A549 (cell line): ENCODE results near the gene CMA1. TPM values are rescaled to one million over a fixed set of nuclear protein-coding genes. Genes with fewer than 3 reads are reported as not detected.

ENCODE experiments used
- ATAC-seq, 2 experiments: fragments of 200-7000 bp in 1 of 2; fragments of >200 bp in 1 of 2; cut with Nextera tagmentation in 1 of 2; cut with Tn5 transposase in 1 of 2; 3 replicates each; pipeline versions ENCODE4 v1.8.0 to v1.9.1; 2018 to 2020; ENCODE audit warnings: mild to moderate bottlenecking in 1 of 2, moderate library complexity in 1 of 2
- CTCF ChIA-PET: fragments of 300-600 bp; sonication (Branson Sonifier 250); formaldehyde crosslinking; extraction: SDS; loops from one replicate; lab custom pipeline; 2021; ENCODE audit warnings: antibody characterized with exemption, inconsistent platforms; lab: Yijun Ruan, JAX
- POLR2A ChIA-PET: fragments of 350-600 bp; formaldehyde crosslinking; extraction: SDS; loops from one replicate; lab custom pipeline; 2021; ENCODE audit warnings: antibody characterized with exemption, inconsistent platforms; lab: Yijun Ruan, JAX
- DNase-seq, 2 experiments: peaks; one replicate each; pipeline versions ENCODE4 v3.0.0 to v3.0.0-alpha.2; 2011 to 2016; ENCODE audit warnings: low read depth in 1 of 2, low spot score in 1 of 2
- FAIRE-seq: peaks from 2 replicates; lab custom pipeline; 2011; peaks lifted over from hg19 to GRCh38; lab: Jason Lieb, UNC
- H3K27ac ChIP-seq, 2 experiments: fragments of >200 bp; sonication (Bioruptor Twin); formaldehyde crosslinking; 3 replicates each; pipeline ENCODE4 v1.5.1; 2016 to 2017
- H3K4me1 ChIP-seq: fragments of >200 bp; sonication (Bioruptor Twin); formaldehyde crosslinking; 3 replicates; pipeline ENCODE4 v1.6.1; 2016
- H3K4me2 ChIP-seq: fragments of >200 bp; sonication (Bioruptor Twin); formaldehyde crosslinking; 3 replicates; pipeline ENCODE4 v1.6.1; 2016
- H3K4me3 ChIP-seq: fragments of >200 bp; sonication (Bioruptor Twin); formaldehyde crosslinking; 3 replicates; pipeline ENCODE4 v1.5.1; 2016
- H3K9me3 ChIP-seq: fragments of >200 bp; sonication (Bioruptor Twin); formaldehyde crosslinking; 3 replicates; pipeline ENCODE4 v1.6.1; 2016
- CHD4 ChIP-seq: fragments of 200-600 bp; sonication (generic); IDR thresholded peaks from 2 replicates; pipeline ENCODE4 v1.6.1; 2016; ENCODE audit warnings: antibody characterized with exemption, mild to moderate bottlenecking, borderline replicate concordance
- HEYL ChIP-seq: fragments of 250-450 bp; sonication (Bioruptor Pico); IDR thresholded peaks from 2 replicates; pipeline ENCODE4 v1.8.0; 2021; ENCODE audit warnings: mild to moderate bottlenecking, moderate library complexity
- HOXB13 ChIP-seq: fragments of 250-450 bp; sonication (Bioruptor Pico); IDR thresholded peaks from 2 replicates; pipeline ENCODE4 v1.5.0; 2020; ENCODE audit warnings: low read depth, mild to moderate bottlenecking, moderate library complexity
- JUN ChIP-seq, 2 experiments: fragments of >200 bp; sonication (Bioruptor Twin); formaldehyde crosslinking; IDR thresholded peaks; 2 replicates in 1 of 2; 3 replicates in 1 of 2; pipeline ENCODE4 v1.6.1; 2016 to 2017
- PBX3 ChIP-seq: IDR thresholded peaks from 2 replicates; pipeline ENCODE4 v1.6.1; 2012
- PHF8 ChIP-seq: fragments of 200-600 bp; sonication (generic); IDR thresholded peaks from 2 replicates; pipeline ENCODE4 v1.6.1; 2016; ENCODE audit warnings: low read depth, mild to moderate bottlenecking, antibody characterized with exemption, moderate library complexity, borderline replicate concordance
- POLR2A ChIP-seq: IDR thresholded peaks from 2 replicates; pipeline ENCODE4 v1.6.1; 2012; ENCODE audit warnings: mild to moderate bottlenecking, low read length
- POLR2AphosphoS2 ChIP-seq: conservative IDR thresholded peaks from 2 replicates; pipeline ENCODE4 v1.6.1; 2012; ENCODE audit warnings: low read length, improper control_type of control experiment, inconsistent platforms
- RCOR1 ChIP-seq: fragments of 150-350 bp; IDR thresholded peaks from 2 replicates; pipeline ENCODE4 v1.6.1; 2014; ENCODE audit warnings: antibody characterized with exemption, low read length, low read depth
- RFX5 ChIP-seq: fragments of 450-650 bp; IDR thresholded peaks from 2 replicates; pipeline ENCODE4 v1.7.1; 2014; ENCODE audit warnings: antibody characterized with exemption, mild to moderate bottlenecking, moderate library complexity
- RNF2 ChIP-seq: fragments of 200-600 bp; sonication (generic); IDR thresholded peaks from 2 replicates; pipeline ENCODE4 v1.6.1; 2016; ENCODE audit warnings: low read depth, mild to moderate bottlenecking, antibody characterized with exemption, moderate library complexity, borderline replicate concordance
- SMC3 ChIP-seq: fragments of >200 bp; sonication (Bioruptor Twin); formaldehyde crosslinking; IDR thresholded peaks from 3 replicates; pipeline ENCODE4 v1.6.1; 2018; ENCODE audit warnings: inconsistent platforms
- SREBF2 ChIP-seq: fragments of 450-650 bp; IDR thresholded peaks from 2 replicates; pipeline ENCODE4 v1.6.1; 2014; ENCODE audit warnings: mild to moderate bottlenecking, moderate library complexity
- ZNF302 ChIP-seq: fragments of 250-450 bp; sonication (Bioruptor Pico); IDR thresholded peaks from 2 replicates; pipeline ENCODE4 v1.9.0; 2021; ENCODE audit warnings: inconsistent platforms, mild to moderate bottlenecking, moderate library complexity
- ZSCAN20 ChIP-seq: fragments of 250-450 bp; sonication (Bioruptor Pico); IDR thresholded peaks from 2 replicates; pipeline ENCODE4 v1.8.0; 2022; ENCODE audit warnings: mild to moderate bottlenecking, moderate library complexity
- WGBS: methylation state at CpG from one replicate; pipeline ENCODE4 v1.1.6; 2017; ENCODE audit errors: missing lambda C conversion rate; 5-methylcytosine and 5-hydroxymethylcytosine counted together
- polyA plus RNA-seq, 4 experiments: library from polyadenylated mRNA; depleted of rRNA in 3 of 4; stranded (reverse); fragments of >200 nt; fragmentation: RNase III in 1 of 4; extraction: RNeasy Plus Mini Kit Qiagen cat#74134 plus additional on column Dnase treatment in 1 of 4; gene quantifications; 2 replicates in 3 of 4; 3 replicates in 1 of 4; pipeline ENCODE4 v1.2.3, GENCODE V29; 2011 to 2017

The CMA1 gene
- polyA plus RNA-seq, 2 of the 4 experiments (the other 2 are of a cell fraction): not detected

- ATAC-seq (no peak), DNase-seq (no peak), FAIRE-seq (no peak)
- WGBS: no CpG with 5 or more reads among the region's 1 CpG
- ChIA-PET CTCF (no interaction called here), POLR2A (no interaction called here)
- Histone ChIP-seq H3K4me2 (no peak overlapping the region), H3K4me1 (no peaks in the 10 kb centered on the region), H3K4me3 (no peak overlapping the region), H3K27ac (no peak overlapping the region), H3K9me3 (0 out of 3 replicates have a peak, but pooled peaks cover 4% of the 10 kb centered on the region)
- no peak for TF ChIP-seq RFX5
- no peak for TF ChIP-seq PHF8
- no peak for TF ChIP-seq POLR2AphosphoS2
- TF ChIP-seq JUN (IDR thresholded peaks at IDR 0.05): no peak
- no peak for TF ChIP-seq CHD4
- TF ChIP-seq SREBF2: no peak
- TF ChIP-seq SMC3: no peak
Observed at GRCh38 chr14:24458736-24459135, 49.3 kb downstream of the CMA1 start.

- DNase-seq (no peak), FAIRE-seq (no peak), ATAC-seq (no peak)
- no peak overlapping the region for H3K4me2 ChIP-seq
- no peak overlapping the region for H3K27ac ChIP-seq
- no peak for TF ChIP-seq HOXB13
- TF ChIP-seq RCOR1: no peak
- TF ChIP-seq ZNF302: no peak
- no peak for TF ChIP-seq ZSCAN20 (CRISPR knock-in tag)
- no peak for TF ChIP-seq RNF2
- TF ChIP-seq SREBF2: no peak
- no peak for TF ChIP-seq HEYL (CRISPR knock-in tag)
- no peak for TF ChIP-seq PBX3
- no peak for TF ChIP-seq POLR2A
- no peak overlapping the region for H3K4me3 ChIP-seq
- CTCF ChIA-PET: interaction anchor here (0.6 kb wide), 1 partner anchor 334 kb away, joined by 3 read pairs; no protein-coding TSS in a partner anchor
- no peaks in the 10 kb centered on the region for H3K4me1 ChIP-seq
- H3K9me3 ChIP-seq: 0 out of 3 replicates have a peak, but pooled peaks cover 4% of the 10 kb centered on the region
- POLR2A ChIA-PET: no interaction called here
Observed at GRCh38 chr14:24456980-24457379, 51.1 kb downstream of the CMA1 start.

Other genes with a start within 250 kb of the CMA1 start
- gene TGM1, start 245.1 kb downstream of the CMA1 start, polyA plus RNA-seq (2011; rRNA removed): 0.61 and 1.7 TPM in 2 replicates
- 1.3 to 1.8 TPM (median 1.4 TPM) in 3 replicates for gene TGM1, start 245.1 kb downstream of the CMA1 start, polyA plus RNA-seq (2017; fragmentation: RNase III; extraction: RNeasy Plus Mini Kit Qiagen cat#74134 plus additional on column Dnase treatment)
- 18.6 and 22.4 TPM in 2 replicates for gene RABGGTA, start 236.7 kb downstream of the CMA1 start, polyA plus RNA-seq (2011; rRNA removed)
- gene RABGGTA, start 236.7 kb downstream of the CMA1 start, polyA plus RNA-seq (2017; fragmentation: RNase III; extraction: RNeasy Plus Mini Kit Qiagen cat#74134 plus additional on column Dnase treatment): 17.2 to 23.1 TPM (median 21.9 TPM) in 3 replicates
- gene DHRS1, start 208.5 kb downstream of the CMA1 start, polyA plus RNA-seq (2011; rRNA removed): 17.4 and 17.9 TPM in 2 replicates
- gene DHRS1, start 208.5 kb downstream of the CMA1 start, polyA plus RNA-seq (2017; fragmentation: RNase III; extraction: RNeasy Plus Mini Kit Qiagen cat#74134 plus additional on column Dnase treatment): 13.8 to 15.2 TPM (median 15.1 TPM) in 3 replicates
- gene NOP9, start 208.4 kb downstream of the CMA1 start, polyA plus RNA-seq (2011; rRNA removed): 16.5 and 23.6 TPM in 2 replicates
- 23.0 to 24.5 TPM (median 24.2 TPM) in 3 replicates for gene NOP9, start 208.4 kb downstream of the CMA1 start, polyA plus RNA-seq (2017; fragmentation: RNase III; extraction: RNeasy Plus Mini Kit Qiagen cat#74134 plus additional on column Dnase treatment)
- 0.31 and 0.32 TPM in 2 replicates for gene CIDEB, start 200.3 kb downstream of the CMA1 start, polyA plus RNA-seq (2011; rRNA removed)
- 0.33 to 0.99 TPM (median 0.79 TPM) in 3 replicates for gene CIDEB, start 200.3 kb downstream of the CMA1 start, polyA plus RNA-seq (2017; fragmentation: RNase III; extraction: RNeasy Plus Mini Kit Qiagen cat#74134 plus additional on column Dnase treatment)
- gene LTB4R2, start 198.1 kb downstream of the CMA1 start, polyA plus RNA-seq (2011; rRNA removed): 5.8 and 7.6 TPM in 2 replicates
- 8.4 to 9.9 TPM (median 8.6 TPM) in 3 replicates for gene LTB4R2, start 198.1 kb downstream of the CMA1 start, polyA plus RNA-seq (2017; fragmentation: RNase III; extraction: RNeasy Plus Mini Kit Qiagen cat#74134 plus additional on column Dnase treatment)
- gene LTB4R, start 196.8 kb downstream of the CMA1 start, polyA plus RNA-seq (2011; rRNA removed): 10.2 and 13.2 TPM in 2 replicates
- 8.3 to 9.4 TPM (median 8.3 TPM) in 3 replicates for gene LTB4R, start 196.8 kb downstream of the CMA1 start, polyA plus RNA-seq (2017; fragmentation: RNase III; extraction: RNeasy Plus Mini Kit Qiagen cat#74134 plus additional on column Dnase treatment)
- not detected in 2 replicates for gene ADCY4, start 173.2 kb downstream of the CMA1 start, polyA plus RNA-seq (2011; rRNA removed)
- not detected in 3 replicates for gene ADCY4, start 173.2 kb downstream of the CMA1 start, polyA plus RNA-seq (2017; fragmentation: RNase III; extraction: RNeasy Plus Mini Kit Qiagen cat#74134 plus additional on column Dnase treatment)
- gene RIPK3, start 168.3 kb downstream of the CMA1 start, polyA plus RNA-seq (2011; rRNA removed): not detected in 2 replicates
- gene RIPK3, start 168.3 kb downstream of the CMA1 start, polyA plus RNA-seq (2017; fragmentation: RNase III; extraction: RNeasy Plus Mini Kit Qiagen cat#74134 plus additional on column Dnase treatment): not detected in 3 replicates
- gene NFATC4, start 140.1 kb downstream of the CMA1 start, polyA plus RNA-seq (2011; rRNA removed): 0.32 and 0.62 TPM in 2 replicates
- gene NFATC4, start 140.1 kb downstream of the CMA1 start, polyA plus RNA-seq (2017; fragmentation: RNase III; extraction: RNeasy Plus Mini Kit Qiagen cat#74134 plus additional on column Dnase treatment): 0.04 to 0.25 TPM (median 0.10 TPM) in 3 replicates
- gene NYNRIN, start 109.3 kb downstream of the CMA1 start, polyA plus RNA-seq (2011; rRNA removed): 0.44 and 0.60 TPM in 2 replicates
- gene NYNRIN, start 109.3 kb downstream of the CMA1 start, polyA plus RNA-seq (2017; fragmentation: RNase III; extraction: RNeasy Plus Mini Kit Qiagen cat#74134 plus additional on column Dnase treatment): 0.17 to 0.29 TPM (median 0.19 TPM) in 3 replicates
- gene CBLN3, start 78.6 kb downstream of the CMA1 start, polyA plus RNA-seq (2011; rRNA removed): 1.3 and 1.6 TPM in 2 replicates
- 1.1 to 1.5 TPM (median 1.4 TPM) in 3 replicates for gene CBLN3, start 78.6 kb downstream of the CMA1 start, polyA plus RNA-seq (2017; fragmentation: RNase III; extraction: RNeasy Plus Mini Kit Qiagen cat#74134 plus additional on column Dnase treatment)
- 19.0 and 25.0 TPM in 2 replicates for gene KHNYN, start 78.3 kb downstream of the CMA1 start, polyA plus RNA-seq (2011; rRNA removed)
- gene KHNYN, start 78.3 kb downstream of the CMA1 start, polyA plus RNA-seq (2017; fragmentation: RNase III; extraction: RNeasy Plus Mini Kit Qiagen cat#74134 plus additional on column Dnase treatment): 23.5 to 26.4 TPM (median 25.2 TPM) in 3 replicates
- 57.3 and 64.4 TPM in 2 replicates for gene SDR39U1, start 65.5 kb downstream of the CMA1 start, polyA plus RNA-seq (2011; rRNA removed)
- 48.1 to 61.1 TPM (median 57.6 TPM) in 3 replicates for gene SDR39U1, start 65.5 kb downstream of the CMA1 start, polyA plus RNA-seq (2017; fragmentation: RNase III; extraction: RNeasy Plus Mini Kit Qiagen cat#74134 plus additional on column Dnase treatment)
- not detected in 2 replicates for gene CTSG, start 68.0 kb upstream of the CMA1 start, polyA plus RNA-seq (2011; rRNA removed)
- not detected in 3 replicates for gene CTSG, start 68.0 kb upstream of the CMA1 start, polyA plus RNA-seq (2017; fragmentation: RNase III; extraction: RNeasy Plus Mini Kit Qiagen cat#74134 plus additional on column Dnase treatment)
- gene GZMH, start 101.4 kb upstream of the CMA1 start, polyA plus RNA-seq (2011; rRNA removed): not detected in 2 replicates
- gene GZMH, start 101.4 kb upstream of the CMA1 start, polyA plus RNA-seq (2017; fragmentation: RNase III; extraction: RNeasy Plus Mini Kit Qiagen cat#74134 plus additional on column Dnase treatment): not detected in 3 replicates
- not detected in 2 replicates for gene GZMB, start 125.9 kb upstream of the CMA1 start, polyA plus RNA-seq (2011; rRNA removed)
- gene GZMB, start 125.9 kb upstream of the CMA1 start, polyA plus RNA-seq (2017; fragmentation: RNase III; extraction: RNeasy Plus Mini Kit Qiagen cat#74134 plus additional on column Dnase treatment): not detected in 3 replicates